H9 (cell line): ENCODE data around the gene MRPS6. TPM values are rescaled to one million over a fixed set of nuclear protein-coding genes. Genes with fewer than 3 reads are reported as not detected.

Experiments
- DNase-seq: peaks from one replicate; pipeline ENCODE4 v3.0.0-alpha.2; 2017
- H2AFZ ChIP-seq: one replicate; pipeline ENCODE4 v1.6.1; 2013; ENCODE audit warnings: mild to moderate bottlenecking, low read length, control low read depth, moderate library complexity
- H2AK5ac ChIP-seq: 2 replicates; pipeline ENCODE4 v1.6.1; 2013; ENCODE audit warnings: low read length, control low read depth, mixed read lengths; ENCODE audit not compliant: insufficient read length
- H2BK120ac ChIP-seq: one replicate; pipeline ENCODE4 v1.6.1; 2013; ENCODE audit warnings: low read depth, mild to moderate bottlenecking, low read length, control low read depth, inconsistent platforms; ENCODE audit not compliant: poor library complexity, severe bottlenecking
- H2BK12ac ChIP-seq: 2 replicates; pipeline ENCODE4 v1.6.1; 2013; ENCODE audit warnings: low read length, control low read depth, mixed read lengths, low read depth; ENCODE audit not compliant: insufficient read length
- H2BK15ac ChIP-seq: 2 replicates; pipeline ENCODE4 v1.6.1; 2013; ENCODE audit warnings: low read depth, low read length, control low read depth
- H2BK20ac ChIP-seq: one replicate; pipeline ENCODE4 v1.6.1; 2013; ENCODE audit warnings: low read depth, mild to moderate bottlenecking, low read length, control low read depth, inconsistent platforms; ENCODE audit not compliant: poor library complexity, severe bottlenecking
- H2BK5ac ChIP-seq: 2 replicates; pipeline ENCODE4 v1.6.1; 2013; ENCODE audit warnings: low read length, control low read depth, mixed read lengths; ENCODE audit not compliant: insufficient read length
- H3K14ac ChIP-seq: 2 replicates; pipeline ENCODE4 v1.6.1; 2013; ENCODE audit warnings: low read length, control low read depth; ENCODE audit not compliant: insufficient read depth
- H3K18ac ChIP-seq: 2 replicates; pipeline ENCODE4 v1.6.1; 2013; ENCODE audit warnings: low read depth, mild to moderate bottlenecking, mixed read lengths, low read length, control low read depth; ENCODE audit not compliant: insufficient read length
- H3K23ac ChIP-seq: 2 replicates; pipeline ENCODE4 v1.6.1; 2013; ENCODE audit warnings: low read length, control low read depth, mixed read lengths, low read depth; ENCODE audit not compliant: insufficient read length
- H3K23me2 ChIP-seq: 2 replicates; pipeline ENCODE4 v1.6.1; 2013; ENCODE audit warnings: low read depth, mild to moderate bottlenecking, mixed read lengths, low read length, control low read depth; ENCODE audit not compliant: insufficient read length, poor library complexity, severe bottlenecking
- H3K27ac ChIP-seq: 2 replicates; pipeline ENCODE4 v1.5.1; 2013; ENCODE audit warnings: low read length, control low read depth, mixed read lengths, low read depth; ENCODE audit not compliant: insufficient read length
- H3K27me3 ChIP-seq: 2 replicates; pipeline ENCODE4 v1.6.1; 2013; ENCODE audit warnings: low read length, control low read depth, inconsistent platforms; ENCODE audit not compliant: insufficient read depth
- H3K4ac ChIP-seq: 2 replicates; pipeline ENCODE4 v1.6.1; 2013; ENCODE audit warnings: low read depth, mild to moderate bottlenecking, control low read depth, inconsistent platforms, low read length, moderate library complexity
- H3K4me1 ChIP-seq: 2 replicates; pipeline ENCODE4 v1.6.1; 2013; ENCODE audit warnings: low read length, control low read depth, inconsistent platforms; ENCODE audit not compliant: insufficient read depth
- H3K4me2 ChIP-seq: 2 replicates; pipeline ENCODE4 v1.6.1; 2013; ENCODE audit warnings: low read length, control low read depth, mixed read lengths; ENCODE audit not compliant: insufficient read length, insufficient read depth
- H3K56ac ChIP-seq: 2 replicates; pipeline ENCODE4 v1.6.1; 2013; ENCODE audit warnings: low read depth, mild to moderate bottlenecking, mixed read lengths, low read length, control low read depth; ENCODE audit not compliant: insufficient read length
- H3K79me1 ChIP-seq: 2 replicates; pipeline ENCODE4 v1.6.1; 2013; ENCODE audit warnings: low read depth, mild to moderate bottlenecking, moderate library complexity, low read length, control low read depth, inconsistent platforms; ENCODE audit not compliant: insufficient read depth, poor library complexity, severe bottlenecking
- H3K79me2 ChIP-seq: 2 replicates; pipeline ENCODE4 v1.6.1; 2013; ENCODE audit warnings: low read length, control low read depth, inconsistent platforms; ENCODE audit not compliant: insufficient read depth
- H3K9ac ChIP-seq: 2 replicates; pipeline ENCODE4 v1.6.1; 2013; ENCODE audit warnings: low read length, control low read depth, mixed read lengths; ENCODE audit not compliant: insufficient read length; ENCODE audit errors: extremely low read depth
- H3K9me3 ChIP-seq: one replicate; pipeline ENCODE4 v1.6.1; 2013; ENCODE audit warnings: low read depth, low read length, inconsistent platforms; ENCODE audit not compliant: control insufficient read depth
- H3T11ph ChIP-seq: one replicate; pipeline ENCODE4 v1.6.1; 2013; ENCODE audit warnings: mild to moderate bottlenecking, low read length, control low read depth, inconsistent platforms
- H4K20me1 ChIP-seq: one replicate; pipeline ENCODE4 v1.6.1; 2013; ENCODE audit not compliant: control insufficient read depth, insufficient read length, insufficient read depth
- H4K5ac ChIP-seq: 2 replicates; pipeline ENCODE4 v1.6.1; 2013; ENCODE audit warnings: low read depth, mild to moderate bottlenecking, mixed read lengths, low read length, control low read depth; ENCODE audit not compliant: insufficient read length
- H4K8ac ChIP-seq: replicated peaks from 2 replicates; pipeline ENCODE4 v1.6.1; 2013; ENCODE audit warnings: low read length, control low read depth, mixed read lengths, low read depth; ENCODE audit not compliant: insufficient read length
- H4K91ac ChIP-seq: 2 replicates; pipeline ENCODE4 v1.6.1; 2013; ENCODE audit warnings: low read depth, mild to moderate bottlenecking, moderate library complexity, mixed read lengths, low read length, control low read depth; ENCODE audit not compliant: insufficient read length
- H3K27ac Mint-ChIP-seq, 3 experiments: 2 replicates in 2 of 3; 3 replicates in 1 of 3; pipeline ENCODE4 v1.8.0; 2020 to 2021; ENCODE audit warnings: mixed read lengths in 3 of 3, mild to moderate bottlenecking in 1 of 3, moderate library complexity in 1 of 3
- H3K27me3 Mint-ChIP-seq: 2 replicates; pipeline ENCODE4 v1.8.0; 2021; ENCODE audit warnings: low read depth, mild to moderate bottlenecking, moderate library complexity, mixed read lengths
- H3K36me3 Mint-ChIP-seq, 3 experiments: 2 replicates in 2 of 3; 3 replicates in 1 of 3; pipeline ENCODE4 v1.8.0; 2020 to 2021; ENCODE audit warnings: low read depth in 3 of 3, mixed read lengths in 3 of 3; ENCODE audit not compliant: insufficient read depth in 1 of 3
- H3K4me1 Mint-ChIP-seq, 2 experiments: 2 replicates each; pipeline ENCODE4 v1.8.0; 2020; ENCODE audit warnings: mixed read lengths in 2 of 2
- H3K4me3 Mint-ChIP-seq, 2 experiments: 2 replicates in 1 of 2; 3 replicates in 1 of 2; pipeline ENCODE4 v1.8.0; 2020 to 2021; ENCODE audit warnings: mild to moderate bottlenecking in 2 of 2, mixed read lengths in 2 of 2, moderate library complexity in 1 of 2
- H3K9me3 Mint-ChIP-seq, 2 experiments: 2 replicates in 1 of 2; 3 replicates in 1 of 2; pipeline ENCODE4 v1.8.0; 2020; ENCODE audit warnings: mild to moderate bottlenecking in 2 of 2, mixed read lengths in 2 of 2, moderate library complexity in 1 of 2
- CTCF ChIP-seq: fragments of 200-600 bp; sonication (generic); conservative IDR thresholded peaks from 3 replicates; pipeline ENCODE4 v1.8.0; 2021; ENCODE audit warnings: antibody characterized with exemption, mild to moderate bottlenecking
- WGBS: extraction: QIAGEN DNeasy Blood & Tissue Kit; methylation state at CpG from one replicate; pipeline ENCODE4 v1.1.7; 2013; ENCODE audit warnings: missing lambda C conversion rate, low lambda C conversion rate, mixed read lengths; ENCODE audit not compliant: insufficient read length; ENCODE audit errors: extremely low coverage; 5-methylcytosine and 5-hydroxymethylcytosine counted together
- long read RNA-seq: library from polyadenylated mRNA; unstranded; transcript quantifications from one replicate; pipeline ENCODE4 v2.0.0, GENCODE V29; 2020
- total RNA-seq: library from RNA; stranded (reverse); gene quantifications from 2 replicates; pipeline ENCODE4 v1.2.1, GENCODE V29; 2021

Gene MRPS6
- 77.5 and 83.2 TPM in 2 replicates for total RNA-seq
- long read RNA-seq, transcript MRPS6-202 (5 exons, 1,061 nt): minor isoform, 10 of 252 reads
- long read RNA-seq, transcript MRPS6-201 (3 exons, 990 nt): major isoform, 205 of 252 reads
- long read RNA-seq, partial matches to known transcripts: 2 of 252 reads
- long read RNA-seq, other reads (novel, unspliced or antisense): 34 of 252 reads

- H3K27me3 ChIP-seq: no peaks in the 10 kb centered on the region
- no peaks in the 10 kb centered on the region for H3K9me3 ChIP-seq
- TF ChIP-seq CTCF: peak; percentile 41; the same call in 2 of the 3 replicates
- H2BK120ac ChIP-seq: no peak within 1 kb of the TSS
- H3K4me2 ChIP-seq: peak within 1 kb of the TSS; percentile 88
- H3K56ac ChIP-seq: no peak within 1 kb of the TSS
- H4K20me1 ChIP-seq: no peaks in the 10 kb centered on the region
- Mint-ChIP-seq H3K4me1 (peaks cover 23 to 32% of the 10 kb centered on the region in 2 experiments), H3K27ac (peak within 1 kb of the TSS; percentile 25 to 97 (median 95); a peak in 5 of 7 replicates), H3K4me3 (peak within 1 kb of the TSS; percentile 94 to 97), H3K27me3 (peaks cover 15% of the 10 kb centered on the region), H3K36me3 (peaks cover 0 to 16% (median 16%) of the 10 kb centered on the region in 3 experiments; a peak in 3 of 7 replicates), H3K9me3 (no peaks in the 10 kb centered on the region; a peak in 1 of 5 replicates)
- no peak within 1 kb of the TSS for H4K5ac ChIP-seq
- no peak within 1 kb of the TSS for H3K4ac ChIP-seq
- no CpG with 5 or more reads among the region's 104 CpGs for WGBS
- DNase-seq: peak; percentile 89
- no peak within 1 kb of the TSS for H2BK12ac ChIP-seq
- H3K9ac ChIP-seq: peak within 1 kb of the TSS; percentile 78
- H4K8ac ChIP-seq: no peak within 1 kb of the TSS
- no peak within 1 kb of the TSS for H2AFZ ChIP-seq
- H3K79me2 ChIP-seq: peaks cover 14% of the 10 kb centered on the region; the same call in 1 of the 2 replicates
- H2BK20ac ChIP-seq: no peak within 1 kb of the TSS
- peaks cover 3% of the 10 kb centered on the region for H3K79me1 ChIP-seq
- no peak within 1 kb of the TSS for H3K23ac ChIP-seq
- H4K91ac ChIP-seq: no peak within 1 kb of the TSS
- peak within 1 kb of the TSS; percentile 89 for H3K18ac ChIP-seq
- no peak within 1 kb of the TSS for H3T11ph ChIP-seq
- peaks cover 5% of the 10 kb centered on the region for H3K4me1 ChIP-seq
- H3K23me2 ChIP-seq: peaks cover 12% of the 10 kb centered on the region
- peak within 1 kb of the TSS; percentile 89 for H3K14ac ChIP-seq
- no peak within 1 kb of the TSS for H2BK5ac ChIP-seq
- no peak within 1 kb of the TSS for H2AK5ac ChIP-seq
- no peak within 1 kb of the TSS; the same call in 1 of the 2 replicates for H2BK15ac ChIP-seq
- no peak within 1 kb of the TSS for H3K27ac ChIP-seq
Measured at GRCh38 chr21:34073032-34073748, at the start of gene MRPS6, which contains the start of gene SLC5A3. TSS of gene MRPS6 (plus strand) at chr21:34073578. CDS start at chr21:34073701, 123 bp downstream. TSS of gene SLC5A3 (plus strand) at chr21:34073578. CDS start at chr21:34095199, 21,621 bp downstream.
